Retina (tissue), 1 donor: ENCODE results near the gene ARHGAP26.

ENCODE experiments used
- DNase-seq: peaks from one replicate; pipeline ENCODE4 v3.0.0-alpha.2; 2016

Gene ARHGAP26

GRCh38 chr5:143025376-143025775 lies 255.2 kb downstream of the ARHGAP26 start:
- no peak for DNase-seq

GRCh38 chr5:143025971-143026370 lies 255.8 kb downstream of the ARHGAP26 start:
- no peak for DNase-seq

- DNase-seq, result no peak
Measured at GRCh38 chr5:143026380-143026779, 256.2 kb downstream of the ARHGAP26 start.

GRCh38 chr5:143029293-143029692 lies 259.1 kb downstream of the ARHGAP26 start:
- DNase-seq, result no peak

- DNase-seq, result no peak
Measured at GRCh38 chr5:143030349-143030748, 260.2 kb downstream of the ARHGAP26 start.

- DNase-seq, result peak; percentile 55
Measured at GRCh38 chr5:143031781-143032580, 261.8 kb downstream of the ARHGAP26 start.

- DNase-seq, result no peak
Measured at GRCh38 chr5:143032581-143032836, 262.3 kb downstream of the ARHGAP26 start.

- no peak for DNase-seq
Measured at GRCh38 chr5:143033535-143034250, 263.5 kb downstream of the ARHGAP26 start.

GRCh38 chr5:143036146-143036927 lies 266.2 kb downstream of the ARHGAP26 start:
- no peak for DNase-seq

GRCh38 chr5:143037071-143037470 lies 266.9 kb downstream of the ARHGAP26 start:
- DNase-seq, result no peak

- DNase-seq, result no peak
Measured at GRCh38 chr5:143037708-143038107, 267.5 kb downstream of the ARHGAP26 start.

- no peak for DNase-seq
Measured at GRCh38 chr5:143040622-143041021, 270.4 kb downstream of the ARHGAP26 start.

GRCh38 chr5:143041461-143041860 lies 271.3 kb downstream of the ARHGAP26 start:
- DNase-seq, result peak; percentile 35

GRCh38 chr5:143041972-143042770 lies 272.0 kb downstream of the ARHGAP26 start:
- DNase-seq, result no peak

GRCh38 chr5:143044265-143044664 lies 274.1 kb downstream of the ARHGAP26 start:
- no peak for DNase-seq

- no peak for DNase-seq
Measured at GRCh38 chr5:143045062-143045461, 274.9 kb downstream of the ARHGAP26 start.

GRCh38 chr5:143046314-143046713 lies 276.1 kb downstream of the ARHGAP26 start:
- DNase-seq, result no peak

GRCh38 chr5:143047091-143047490 lies 276.9 kb downstream of the ARHGAP26 start:
- DNase-seq, result no peak

- no peak for DNase-seq
Measured at GRCh38 chr5:143050183-143050582, 280.0 kb downstream of the ARHGAP26 start.

- DNase-seq, result no peak
Measured at GRCh38 chr5:143051244-143052058, 281.3 kb downstream of the ARHGAP26 start.

- no peak for DNase-seq
Measured at GRCh38 chr5:143052967-143053682, 282.9 kb downstream of the ARHGAP26 start.
